Measurements from ENCODE around the gene SERPINA4.

The SERPINA4 gene

GRCh38 chr14:94613720-94614644 lies 52.7 kb downstream of the SERPINA4 start:
- no peaks in the 10 kb centered on the region for H3K27me3 ChIP-seq (ENCODE audit: insufficient read depth, low read length)
- H3K36me3 ChIP-seq (ENCODE audit: insufficient read depth, low read depth, low read length), result no peaks in the 10 kb centered on the region
- peaks cover 21% of the 10 kb centered on the region for H3K9me3 ChIP-seq (ENCODE audit: insufficient read depth, low read depth, low read length)
- H3K4me1 ChIP-seq (ENCODE audit: insufficient read depth, low read length), result no peaks in the 10 kb centered on the region
- H3K9ac ChIP-seq (ENCODE audit: low read depth, low read length), result no peak overlapping the region
- no peak overlapping the region for H3K4me3 ChIP-seq (ENCODE audit: low read length)
- H3K27ac ChIP-seq (ENCODE audit: low read length), result no peak overlapping the region

- Histone ChIP-seq H3K36me3 (ENCODE audit: insufficient read depth, low read depth, low read length) (no peaks in the 10 kb centered on the region), H3K4me1 (ENCODE audit: insufficient read depth, low read length) (no peaks in the 10 kb centered on the region), H3K9me3 (ENCODE audit: insufficient read depth, low read depth, low read length) (peaks cover 29% of the 10 kb centered on the region), H3K4me3 (ENCODE audit: low read length) (no peak overlapping the region), H3K9ac (ENCODE audit: low read depth, low read length) (no peak overlapping the region), H3K27me3 (ENCODE audit: insufficient read depth, low read length) (no peaks in the 10 kb centered on the region), H3K27ac (ENCODE audit: low read length) (no peak overlapping the region)
These were observed 53.6 kb downstream of the SERPINA4 start for GRCh38 chr14:94614802-94615201.

- peaks cover 30% of the 10 kb centered on the region for H3K9me3 ChIP-seq (ENCODE audit: insufficient read depth, low read depth, low read length)
- H3K4me3 ChIP-seq (ENCODE audit: low read length), result no peak overlapping the region
- H3K36me3 ChIP-seq (ENCODE audit: insufficient read depth, low read depth, low read length), result no peaks in the 10 kb centered on the region
- H3K27me3 ChIP-seq (ENCODE audit: insufficient read depth, low read length), result no peaks in the 10 kb centered on the region
- no peaks in the 10 kb centered on the region for H3K4me1 ChIP-seq (ENCODE audit: insufficient read depth, low read length)
- H3K27ac ChIP-seq (ENCODE audit: low read length), result no peak overlapping the region
- no peak overlapping the region for H3K9ac ChIP-seq (ENCODE audit: low read depth, low read length)
These were observed 54.0 kb downstream of the SERPINA4 start for GRCh38 chr14:94615254-94615653.

DNA sequence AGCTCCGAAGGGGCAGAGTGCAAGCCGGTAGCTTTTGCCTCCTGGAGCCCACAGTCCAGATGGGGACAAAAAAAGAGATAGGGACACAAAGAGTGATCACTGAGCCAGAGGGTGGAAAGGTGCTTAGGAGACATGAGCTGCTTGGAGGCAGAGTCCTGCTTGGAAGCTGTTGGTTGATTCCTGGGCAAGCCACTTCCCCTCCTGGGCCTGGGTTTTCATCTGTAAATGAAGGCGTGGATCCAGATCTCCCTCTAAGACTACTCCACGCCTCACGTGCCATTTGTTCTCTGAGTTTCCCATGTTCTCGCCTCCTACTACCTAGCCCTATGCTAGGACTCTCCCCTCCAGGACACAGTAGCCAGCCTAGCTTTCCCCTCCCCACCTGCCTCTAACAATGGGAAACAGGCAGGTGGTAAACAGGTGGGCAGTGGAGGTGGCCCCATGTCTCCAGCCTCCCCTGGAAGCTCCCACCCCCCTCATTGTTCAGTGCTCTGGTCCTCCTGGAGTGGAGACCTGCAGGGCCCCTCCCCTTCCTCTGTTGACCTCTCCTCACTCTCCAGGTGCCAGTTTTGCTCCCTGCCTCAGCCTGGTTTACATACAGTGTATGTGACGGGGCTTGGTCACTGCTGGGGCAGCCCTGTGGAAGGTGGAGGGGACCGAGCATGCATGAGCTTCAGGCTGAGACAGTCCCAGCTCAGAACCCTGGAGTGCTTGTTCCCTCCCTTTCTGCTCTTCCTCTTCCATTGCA lies 54.8 kb downstream of the SERPINA4 start:
- Histone ChIP-seq H3K36me3 (ENCODE audit: insufficient read depth, low read depth, low read length) (no peaks in the 10 kb centered on the region), H3K4me3 (ENCODE audit: low read length) (no peak overlapping the region), H3K27me3 (ENCODE audit: insufficient read depth, low read length) (no peaks in the 10 kb centered on the region), H3K4me1 (ENCODE audit: insufficient read depth, low read length) (no peaks in the 10 kb centered on the region), H3K27ac (ENCODE audit: low read length) (no peak overlapping the region), H3K9me3 (ENCODE audit: insufficient read depth, low read depth, low read length) (peaks cover 30% of the 10 kb centered on the region), H3K9ac (ENCODE audit: low read depth, low read length) (no peak overlapping the region)

DNA sequence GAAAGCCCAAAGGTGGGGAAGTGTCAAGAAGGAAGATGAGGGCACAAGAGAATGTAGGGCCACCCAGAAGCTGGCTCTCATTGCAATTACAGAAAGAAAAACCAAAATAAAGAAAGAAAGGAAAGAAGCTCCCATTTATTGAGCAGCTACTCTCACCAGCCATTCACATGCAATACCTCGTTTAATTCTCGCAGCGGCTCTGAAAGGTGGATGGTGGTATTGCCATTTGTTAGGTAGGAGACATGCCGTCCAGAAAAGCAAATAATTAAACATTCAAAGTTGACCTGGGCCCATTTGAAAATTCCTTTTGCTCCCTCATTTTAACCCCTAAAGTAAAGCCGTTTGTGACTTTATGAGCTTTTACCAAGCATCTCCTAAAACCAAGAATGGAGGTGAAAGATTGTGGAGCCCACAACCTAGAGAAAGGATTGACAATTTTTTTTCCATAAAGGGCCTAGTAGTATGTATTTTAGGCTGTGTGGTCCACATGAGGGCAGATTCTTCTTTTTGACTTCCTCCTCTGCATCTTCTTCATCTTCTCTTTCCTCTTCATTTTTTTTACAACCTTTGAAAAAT lies 56.2 kb downstream of the SERPINA4 start:
- H3K4me1 ChIP-seq (ENCODE audit: insufficient read depth, low read length), result no peaks in the 10 kb centered on the region

GRCh38 chr14:94617988-94618822 lies 57.0 kb downstream of the SERPINA4 start:
- H3K9ac ChIP-seq (ENCODE audit: low read depth, low read length), result no peak overlapping the region
- H3K27ac ChIP-seq (ENCODE audit: low read length), result no peak overlapping the region
- no peaks in the 10 kb centered on the region for H3K27me3 ChIP-seq (ENCODE audit: insufficient read depth, low read length)
- no peaks in the 10 kb centered on the region for H3K36me3 ChIP-seq (ENCODE audit: insufficient read depth, low read depth, low read length)
- no peak overlapping the region for H3K4me3 ChIP-seq (ENCODE audit: low read length)
- no peaks in the 10 kb centered on the region for H3K4me1 ChIP-seq (ENCODE audit: insufficient read depth, low read length)
- H3K9me3 ChIP-seq (ENCODE audit: insufficient read depth, low read depth, low read length), result peaks cover 30% of the 10 kb centered on the region

More for the DNA sequence above, 56.2 kb downstream of the SERPINA4 start:
- Histone ChIP-seq H3K27me3 (ENCODE audit: insufficient read depth, low read length) (no peaks in the 10 kb centered on the region), H3K4me3 (ENCODE audit: low read length) (no peak overlapping the region), H3K9ac (ENCODE audit: low read depth, low read length) (no peak overlapping the region), H3K27ac (ENCODE audit: low read length) (no peak overlapping the region), H3K9me3 (ENCODE audit: insufficient read depth, low read depth, low read length) (peaks cover 30% of the 10 kb centered on the region), H3K36me3 (ENCODE audit: insufficient read depth, low read depth, low read length) (no peaks in the 10 kb centered on the region)

DNA sequence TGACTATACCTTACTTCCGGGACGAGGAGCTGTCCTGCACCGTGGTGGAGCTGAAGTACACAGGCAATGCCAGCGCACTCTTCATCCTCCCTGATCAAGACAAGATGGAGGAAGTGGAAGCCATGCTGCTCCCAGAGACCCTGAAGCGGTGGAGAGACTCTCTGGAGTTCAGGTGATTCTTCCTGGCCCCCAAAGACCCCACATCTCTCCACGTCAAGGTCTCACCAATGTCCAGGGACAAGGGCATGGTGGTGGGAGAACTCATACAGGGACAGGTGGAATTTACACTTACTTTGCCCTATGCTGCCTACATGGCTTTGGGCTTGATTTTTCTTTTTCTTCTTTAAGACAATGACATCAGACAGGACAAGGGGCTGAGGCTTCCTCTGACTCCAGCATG lies 58.1 kb downstream of the SERPINA4 start:
- no peaks in the 10 kb centered on the region; the same call in 1 of the 2 replicates for H3K27me3 ChIP-seq (ENCODE audit: insufficient read depth, low read length)
- H3K4me1 ChIP-seq (ENCODE audit: insufficient read depth, low read length), result no peaks in the 10 kb centered on the region
- H3K9me3 ChIP-seq (ENCODE audit: insufficient read depth, low read depth, low read length), result peaks cover 30% of the 10 kb centered on the region
- H3K36me3 ChIP-seq (ENCODE audit: insufficient read depth, low read depth, low read length), result no peaks in the 10 kb centered on the region
- H3K4me3 ChIP-seq (ENCODE audit: low read length), result no peak overlapping the region
- H3K27ac ChIP-seq (ENCODE audit: low read length), result no peak overlapping the region
- H3K9ac ChIP-seq (ENCODE audit: low read depth, low read length), result no peak overlapping the region
